Calu3 (cell line): ENCODE measurements around the gene KCNG4. TPM values are rescaled to one million over a fixed set of nuclear protein-coding genes. Genes with fewer than 3 reads are reported as not detected.
A peak's percentile ranks its signal among the peaks of the same experiment; 100 is the strongest.

Source experiments
- BruUV-seq: library from RNA; stranded (reverse); fragments of 400-500 nt; replicated peaks from 2 replicates; lab custom pipeline; 2021; lab: Mats Ljungman, UMichigan
- CTCF ChIA-PET: fragments of 300-600 bp; sonication (Branson Sonifier 250); formaldehyde crosslinking; loops from one replicate; lab custom pipeline; 2022; ENCODE audit warnings: antibody characterized with exemption; lab: Charles Lee
- DNase-seq: peaks from one replicate; pipeline ENCODE4 v3.0.0; 2022
- H3K27ac Mint-ChIP-seq: one replicate; pipeline ENCODE4 v1.8.0; 2022; ENCODE audit warnings: mixed read lengths; ENCODE audit not compliant: unreplicated experiment
- H3K27me3 Mint-ChIP-seq: one replicate; pipeline ENCODE4 v1.8.0; 2022; ENCODE audit warnings: mixed read lengths; ENCODE audit not compliant: unreplicated experiment
- H3K36me3 Mint-ChIP-seq: one replicate; pipeline ENCODE4 v1.8.0; 2022; ENCODE audit warnings: mild to moderate bottlenecking, moderate library complexity, mixed read lengths; ENCODE audit not compliant: insufficient read depth, unreplicated experiment
- H3K4me1 Mint-ChIP-seq: one replicate; pipeline ENCODE4 v1.8.0; 2022; ENCODE audit warnings: mild to moderate bottlenecking, low read depth, mixed read lengths; ENCODE audit not compliant: unreplicated experiment
- H3K4me3 Mint-ChIP-seq: one replicate; pipeline ENCODE4 v1.8.0; 2022; ENCODE audit warnings: mild to moderate bottlenecking, low read depth, moderate library complexity, mixed read lengths; ENCODE audit not compliant: unreplicated experiment
- H3K9me3 Mint-ChIP-seq: one replicate; pipeline ENCODE4 v1.8.0; 2022; ENCODE audit warnings: low read depth, mixed read lengths; ENCODE audit not compliant: unreplicated experiment
- intact Hi-C: fragments of 100-400 bp; cut with micrococcal nuclease; formaldehyde crosslinking; loops from one replicate; pipeline ENCODE4 v1.10.0; 2022; ENCODE audit not compliant: unreplicated experiment
- total RNA-seq: library from RNA; stranded (reverse); gene quantifications from 2 replicates; pipeline ENCODE4 v1.2.3, GENCODE V29; 2022
- TF ChIP-seq, protein P1 (sequence below): fragments of 200-600 bp; IDR thresholded peaks from one replicate; pipeline ENCODE4 v1.8.0; 2022; ENCODE audit warnings: antibody characterized with exemption; ENCODE audit not compliant: unreplicated experiment

KCNG4 gene
- total RNA-seq, 1 experiment from 2014 or later: not detected

GRCh38 chr16:84178146-84178765, 61.6 kb downstream of the KCNG4 start:
- CTCF ChIA-PET: interaction anchor here (0.7 to 1.6 kb wide), 3 partner anchors 9 to 112 kb away, joined by 3 to 6 read pairs (median 4); partner anchors contain the start of gene TAF1C
- Mint-ChIP-seq H3K27ac (no peak overlapping the region), H3K4me1 (peaks cover 9% of the 10 kb centered on the region), H3K4me3 (no peak overlapping the region), H3K27me3 (no peaks in the 10 kb centered on the region), H3K9me3 (no peaks in the 10 kb centered on the region), H3K36me3 (peaks cover 33% of the 10 kb centered on the region)
- TF ChIP-seq, protein P1, sequence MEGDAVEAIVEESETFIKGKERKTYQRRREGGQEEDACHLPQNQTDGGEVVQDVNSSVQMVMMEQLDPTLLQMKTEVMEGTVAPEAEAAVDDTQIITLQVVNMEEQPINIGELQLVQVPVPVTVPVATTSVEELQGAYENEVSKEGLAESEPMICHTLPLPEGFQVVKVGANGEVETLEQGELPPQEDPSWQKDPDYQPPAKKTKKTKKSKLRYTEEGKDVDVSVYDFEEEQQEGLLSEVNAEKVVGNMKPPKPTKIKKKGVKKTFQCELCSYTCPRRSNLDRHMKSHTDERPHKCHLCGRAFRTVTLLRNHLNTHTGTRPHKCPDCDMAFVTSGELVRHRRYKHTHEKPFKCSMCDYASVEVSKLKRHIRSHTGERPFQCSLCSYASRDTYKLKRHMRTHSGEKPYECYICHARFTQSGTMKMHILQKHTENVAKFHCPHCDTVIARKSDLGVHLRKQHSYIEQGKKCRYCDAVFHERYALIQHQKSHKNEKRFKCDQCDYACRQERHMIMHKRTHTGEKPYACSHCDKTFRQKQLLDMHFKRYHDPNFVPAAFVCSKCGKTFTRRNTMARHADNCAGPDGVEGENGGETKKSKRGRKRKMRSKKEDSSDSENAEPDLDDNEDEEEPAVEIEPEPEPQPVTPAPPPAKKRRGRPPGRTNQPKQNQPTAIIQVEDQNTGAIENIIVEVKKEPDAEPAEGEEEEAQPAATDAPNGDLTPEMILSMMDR: no peak
- DNase-seq: no peak
- intact Hi-C loops: loop anchor here (10.0 kb wide), 1 partner anchor 223 kb away; the partner anchor contains the start of gene OSGIN1
- BruUV-seq: no TSS peak

DNA sequence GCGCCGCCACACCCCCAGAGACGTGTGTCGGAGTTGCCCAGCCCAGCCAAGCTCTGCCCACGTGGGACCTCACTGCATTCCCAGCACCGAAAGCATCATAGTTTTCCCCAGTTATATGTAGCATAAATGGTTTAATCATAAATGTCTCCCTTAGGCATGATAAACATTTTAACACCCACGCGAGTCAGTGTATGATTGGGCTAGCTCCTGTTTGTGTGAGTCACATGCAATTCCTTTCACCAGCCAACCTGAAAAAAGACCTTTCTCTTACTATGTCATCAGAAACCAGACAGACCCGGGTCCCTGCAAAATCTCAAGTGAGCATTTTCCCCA, 62.1 kb downstream of the KCNG4 start:
- Mint-ChIP-seq H3K36me3 (peaks cover 33% of the 10 kb centered on the region), H3K9me3 (no peaks in the 10 kb centered on the region), H3K27me3 (no peaks in the 10 kb centered on the region), H3K4me1 (peaks cover 9% of the 10 kb centered on the region), H3K4me3 (no peak overlapping the region), H3K27ac (no peak overlapping the region)
- intact Hi-C loops: loop anchor here (10.0 kb wide), 1 partner anchor 223 kb away; the partner anchor contains the start of gene OSGIN1
- TF ChIP-seq, protein P1: no peak
- BruUV-seq: no TSS peak
- no peak for DNase-seq
- CTCF ChIA-PET: interaction anchor here (0.9 to 1.6 kb wide), 3 partner anchors 9 to 61 kb away, joined by 3 to 6 read pairs (median 3); partner anchors contain the start of genes MBTPS1 and TAF1C

GRCh38 chr16:84176192-84177053, 63.4 kb downstream of the KCNG4 start:
- CTCF ChIA-PET: interaction anchor here (1.0 to 2.2 kb wide), 3 partner anchors 11 to 92 kb away, joined by 5 to 9 read pairs (median 6); partner anchors contain the start of gene TAF1C
- DNase-seq: no peak
- no peak overlapping the region for H3K4me3 Mint-ChIP-seq
- TF ChIP-seq, protein P1: no peak
- H3K9me3 Mint-ChIP-seq: no peaks in the 10 kb centered on the region
- peaks cover 30% of the 10 kb centered on the region for H3K36me3 Mint-ChIP-seq
- H3K4me1 Mint-ChIP-seq: peaks cover 9% of the 10 kb centered on the region
- H3K27ac Mint-ChIP-seq: no peak overlapping the region
- no peaks in the 10 kb centered on the region for H3K27me3 Mint-ChIP-seq
- no TSS peak for BruUV-seq
- intact Hi-C loops: loop anchor here (10.0 kb wide), 1 partner anchor 222 kb away; the partner anchor contains the start of gene OSGIN1

- BruUV-seq: TSS peak; percentile 4
- intact Hi-C loops: loop anchor here (1.0 to 10.0 kb wide), 3 partner anchors 31 to 221 kb away; partner anchors contain the start of gene OSGIN1
- peak overlapping the region; percentile 45 for H3K27ac Mint-ChIP-seq
- TF ChIP-seq, protein P1: peak; percentile 93
- peak; percentile 88 for DNase-seq
- H3K4me3 Mint-ChIP-seq: no peak overlapping the region
- peaks cover 9% of the 10 kb centered on the region for H3K4me1 Mint-ChIP-seq
- H3K36me3 Mint-ChIP-seq: peaks cover 21% of the 10 kb centered on the region
- CTCF ChIA-PET: interaction anchor here (0.8 to 2.2 kb wide), 5 partner anchors 11 to 222 kb away, joined by 3 to 9 read pairs (median 5); partner anchors contain the start of genes MBTPS1 and TAF1C
- no peaks in the 10 kb centered on the region for H3K9me3 Mint-ChIP-seq
- H3K27me3 Mint-ChIP-seq: no peaks in the 10 kb centered on the region
Observed at GRCh38 chr16:84175350-84176081, 64.3 kb downstream of the KCNG4 start.
